ENCODE data around the gene NCOR2. TPM values are rescaled to one million over a fixed set of nuclear protein-coding genes. Genes with fewer than 3 reads are reported as not detected.

NCOR2 gene
- total and polyA plus RNA-seq, 2 donors (not counting 1 experiment from before 2014, with no cell fraction given): 25.9 to 144 TPM

DNA sequence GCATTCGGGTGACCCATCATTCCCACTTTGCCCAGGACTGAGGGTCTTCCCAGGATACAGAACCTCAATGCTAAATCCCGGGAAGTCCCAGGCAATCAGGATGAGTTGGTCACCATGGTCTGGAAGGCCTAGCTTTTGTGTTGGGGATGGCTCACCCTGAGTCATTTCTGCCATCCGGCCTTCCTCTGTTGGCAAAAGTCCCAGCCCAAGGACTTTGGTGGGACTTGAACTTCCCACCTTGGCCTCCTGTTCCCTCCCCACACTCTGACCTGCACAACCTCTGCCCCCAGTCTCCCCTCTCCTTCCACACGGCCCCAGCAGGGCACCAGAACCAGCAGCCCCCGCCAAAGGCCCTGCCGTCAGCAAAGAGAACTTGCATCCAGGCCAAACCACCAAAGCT is 24.6 kb upstream of the NCOR2 start:
- H3K9me3 Mint-ChIP-seq (ENCODE audit: insufficient read depth): no peaks in the 10 kb centered on the region
- peak overlapping the region in 1 of 2 donors; percentile 57 for H3K27ac ChIP-seq (ENCODE audit: low read length in 2 of 2)
- H3K4me3 Mint-ChIP-seq: peak overlapping the region; percentile 62
- CTCF ChIA-PET: interaction anchor here (1.3 kb wide), 1 partner anchor 18 kb away, joined by 3 read pairs; no protein-coding TSS in a partner anchor
- no peak overlapping the region for H3K4me3 ChIP-seq (ENCODE audit: control extremely low read depth in 1 of 5, extremely low read depth in 1 of 5, insufficient read depth in 1 of 5, low read depth in 2 of 5, low read length in 4 of 5)
- H3K27me3 ChIP-seq (replicated peaks in 1 of 4; ENCODE audit: control extremely low read depth in 1 of 4, control insufficient read depth in 3 of 4, insufficient read depth in 4 of 4, low read length in 3 of 4): peaks cover 0 to 9% (median 2%) of the 10 kb centered on the region in 4 experiments
- peaks cover 21 to 30% of the 10 kb centered on the region in 2 donors for H3K4me1 ChIP-seq (ENCODE audit: control insufficient read depth in 2 of 2, insufficient read depth in 2 of 2, low read length in 2 of 2)
- no peak overlapping the region for H2AFZ ChIP-seq (ENCODE audit: insufficient read depth, low read depth, low read length, poor library complexity, severe bottlenecking)
- no peaks in the 10 kb centered on the region for H3K79me2 ChIP-seq (ENCODE audit: control insufficient read depth, insufficient read depth, low read length)
- intact Hi-C loops (cut with micrococcal nuclease): loop anchor here (5.0 kb wide), 1 partner anchor 200 kb away; no protein-coding TSS in a partner anchor
- peak overlapping the region; percentile 60 for H3K27ac Mint-ChIP-seq
- H3K27me3 Mint-ChIP-seq: peaks cover 16% of the 10 kb centered on the region
- no peaks in the 10 kb centered on the region for H3K36me3 ChIP-seq (replicated peaks in 1 of 2; ENCODE audit: control extremely low read depth in 1 of 2, control insufficient read depth in 1 of 2, extremely low read depth in 1 of 2, insufficient read depth in 2 of 2, low read length in 1 of 2)
- H3K4me2 ChIP-seq (replicated peaks; ENCODE audit: low read depth, low read length, poor library complexity, severe bottlenecking): peak overlapping the region; percentile 58
- H4K20me1 ChIP-seq (ENCODE audit: control insufficient read depth, insufficient read depth, low read length, poor library complexity, severe bottlenecking): peaks cover 5% of the 10 kb centered on the region
- no peak for TF ChIP-seq EZH2 (IDR thresholded peaks at IDR 0.05; ENCODE audit: borderline replicate concordance, insufficient read depth, low read depth, low read length, poor library complexity, severe bottlenecking)
- TF ChIP-seq, protein P1, sequence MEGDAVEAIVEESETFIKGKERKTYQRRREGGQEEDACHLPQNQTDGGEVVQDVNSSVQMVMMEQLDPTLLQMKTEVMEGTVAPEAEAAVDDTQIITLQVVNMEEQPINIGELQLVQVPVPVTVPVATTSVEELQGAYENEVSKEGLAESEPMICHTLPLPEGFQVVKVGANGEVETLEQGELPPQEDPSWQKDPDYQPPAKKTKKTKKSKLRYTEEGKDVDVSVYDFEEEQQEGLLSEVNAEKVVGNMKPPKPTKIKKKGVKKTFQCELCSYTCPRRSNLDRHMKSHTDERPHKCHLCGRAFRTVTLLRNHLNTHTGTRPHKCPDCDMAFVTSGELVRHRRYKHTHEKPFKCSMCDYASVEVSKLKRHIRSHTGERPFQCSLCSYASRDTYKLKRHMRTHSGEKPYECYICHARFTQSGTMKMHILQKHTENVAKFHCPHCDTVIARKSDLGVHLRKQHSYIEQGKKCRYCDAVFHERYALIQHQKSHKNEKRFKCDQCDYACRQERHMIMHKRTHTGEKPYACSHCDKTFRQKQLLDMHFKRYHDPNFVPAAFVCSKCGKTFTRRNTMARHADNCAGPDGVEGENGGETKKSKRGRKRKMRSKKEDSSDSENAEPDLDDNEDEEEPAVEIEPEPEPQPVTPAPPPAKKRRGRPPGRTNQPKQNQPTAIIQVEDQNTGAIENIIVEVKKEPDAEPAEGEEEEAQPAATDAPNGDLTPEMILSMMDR (IDR thresholded peaks at IDR 0.05): no peak
- no peak for DNase-seq
- no peak for ATAC-seq (ENCODE audit: low read depth)
- POLR2A ChIA-PET: no interaction called here
- no peak overlapping the region for H3K9ac ChIP-seq (ENCODE audit: low read length)
- no peaks in the 10 kb centered on the region for H3K9me3 ChIP-seq (ENCODE audit: control extremely low read depth in 1 of 3, control insufficient read depth in 2 of 3, insufficient read depth in 1 of 3, low read length in 2 of 3)
- H3K4me1 Mint-ChIP-seq: peaks cover 28% of the 10 kb centered on the region
- WGBS (ENCODE audit: insufficient coverage): 60% methylated on average over 6 of the region's 6 CpGs

DNA sequence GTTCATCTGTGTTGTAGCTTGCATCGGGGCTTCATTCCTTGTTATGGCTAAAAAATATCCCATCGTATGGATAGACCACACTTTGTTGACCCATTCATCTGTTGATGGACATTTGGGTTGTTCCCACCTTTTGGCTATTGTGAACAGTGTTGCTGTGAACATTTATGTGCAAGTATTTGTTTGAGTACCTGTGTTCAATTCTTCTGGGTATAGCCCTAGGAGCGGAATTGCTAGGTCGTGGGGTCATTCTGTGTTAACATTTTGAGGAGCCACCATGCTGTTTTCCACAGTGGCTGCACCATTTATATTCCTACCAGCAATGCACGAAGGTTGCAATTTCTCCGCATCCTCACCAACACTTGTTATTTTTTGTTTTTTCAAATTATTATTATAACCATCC is 23.0 kb upstream of the NCOR2 start:
- H3K27me3 ChIP-seq (replicated peaks in 1 of 4; ENCODE audit: control extremely low read depth in 1 of 4, control insufficient read depth in 3 of 4, insufficient read depth in 4 of 4, low read length in 3 of 4): peaks cover 0 to 9% (median 3%) of the 10 kb centered on the region in 4 experiments
- H3K79me2 ChIP-seq (ENCODE audit: control insufficient read depth, insufficient read depth, low read length): no peaks in the 10 kb centered on the region
- ATAC-seq (ENCODE audit: low read depth) (no peak), DNase-seq (no peak)
- ChIA-PET POLR2A (no interaction called here), CTCF (no interaction called here)
- Mint-ChIP-seq H3K4me1 (peaks cover 28% of the 10 kb centered on the region), H3K27me3 (peaks cover 16% of the 10 kb centered on the region), H3K27ac (no peak overlapping the region), H3K9me3 (ENCODE audit: insufficient read depth) (no peaks in the 10 kb centered on the region), H3K4me3 (no peak overlapping the region)
- 72% methylated on average over 4 of the region's 6 CpGs for WGBS (ENCODE audit: insufficient coverage)
- no peak overlapping the region for H3K4me2 ChIP-seq (replicated peaks; ENCODE audit: low read depth, low read length, poor library complexity, severe bottlenecking)
- no peak overlapping the region for H3K9ac ChIP-seq (ENCODE audit: low read length)
- peaks cover 5% of the 10 kb centered on the region for H4K20me1 ChIP-seq (ENCODE audit: control insufficient read depth, insufficient read depth, low read length, poor library complexity, severe bottlenecking)
- H2AFZ ChIP-seq (ENCODE audit: insufficient read depth, low read depth, low read length, poor library complexity, severe bottlenecking): no peak overlapping the region
- TF ChIP-seq EZH2 (IDR thresholded peaks at IDR 0.05; ENCODE audit: borderline replicate concordance, insufficient read depth, low read depth, low read length, poor library complexity, severe bottlenecking): no peak
- TF ChIP-seq, protein P1 (IDR thresholded peaks at IDR 0.05): no peak
- H3K9me3 ChIP-seq (ENCODE audit: control extremely low read depth in 1 of 3, control insufficient read depth in 2 of 3, insufficient read depth in 1 of 3, low read length in 2 of 3): peaks cover 0 to 2% (median 0%) of the 10 kb centered on the region in 3 donors
- no peaks in the 10 kb centered on the region for H3K36me3 ChIP-seq (replicated peaks in 1 of 2; ENCODE audit: control extremely low read depth in 1 of 2, control insufficient read depth in 1 of 2, extremely low read depth in 1 of 2, insufficient read depth in 2 of 2, low read length in 1 of 2)
- intact Hi-C loops (cut with micrococcal nuclease): loop anchor here (5.0 kb wide), 1 partner anchor 198 kb away; no protein-coding TSS in a partner anchor
- no peak overlapping the region for H3K27ac ChIP-seq (ENCODE audit: low read length in 2 of 2)
- peaks cover 21 to 30% of the 10 kb centered on the region in 2 donors for H3K4me1 ChIP-seq (ENCODE audit: control insufficient read depth in 2 of 2, insufficient read depth in 2 of 2, low read length in 2 of 2)
- H3K4me3 ChIP-seq (ENCODE audit: control extremely low read depth in 1 of 5, extremely low read depth in 1 of 5, insufficient read depth in 1 of 5, low read depth in 2 of 5, low read length in 4 of 5): no peak overlapping the region

Data from B cell (primary cell).